Measurements from ENCODE around the gene SLC13A4.
A peak's percentile ranks its signal among the peaks of the same experiment; 100 is the strongest.
"Not testable (repeated sequence)": the region's sequence is repeated elsewhere in the genome, so short reads cannot be mapped to it uniquely, and the experiment has no call there.

Gene SLC13A4

GRCh38 chr7:135672560-135673359, 55.2 kb downstream of the SLC13A4 start:
- peak; percentile 44 for DNase-seq (ENCODE audit: low read depth, low spot score)
- no peak overlapping the region for H3K4me3 ChIP-seq (ENCODE audit: low read length)

GRCh38 chr7:135670179-135670578, 57.8 kb downstream of the SLC13A4 start:
- no peak for DNase-seq (ENCODE audit: low read depth, low spot score)
- H3K4me3 ChIP-seq (ENCODE audit: low read length), result no peak overlapping the region

GRCh38 chr7:135669774-135670173, 58.2 kb downstream of the SLC13A4 start:
- no peak for DNase-seq (ENCODE audit: low read depth, low spot score)
- H3K4me3 ChIP-seq (ENCODE audit: low read length), result no peak overlapping the region

GRCh38 chr7:135668852-135669395, 59.1 kb downstream of the SLC13A4 start:
- not testable (repeated sequence) for H3K4me3 ChIP-seq (ENCODE audit: low read length); DNase-seq (ENCODE audit: low read depth, low spot score)

- H3K4me3 ChIP-seq (ENCODE audit: low read length), result not testable (repeated sequence)
Measured at GRCh38 chr7:135667626-135668025, 60.4 kb downstream of the SLC13A4 start.

GRCh38 chr7:135666846-135667245, 61.1 kb downstream of the SLC13A4 start:
- no peak for DNase-seq (ENCODE audit: low read depth, low spot score)
- H3K4me3 ChIP-seq (ENCODE audit: low read length), result no peak overlapping the region

More at GRCh38 chr7:135667626-135668025, 60.4 kb downstream of the SLC13A4 start:
- DNase-seq (ENCODE audit: low read depth, low spot score), result not testable (repeated sequence)

GRCh38 chr7:135666156-135666555, 61.8 kb downstream of the SLC13A4 start:
- DNase-seq (ENCODE audit: low read depth, low spot score), result no peak
- no peak overlapping the region for H3K4me3 ChIP-seq (ENCODE audit: low read length)

GRCh38 chr7:135665042-135665441, 62.9 kb downstream of the SLC13A4 start:
- no peak overlapping the region for H3K4me3 ChIP-seq (ENCODE audit: low read length)
- DNase-seq (ENCODE audit: low read depth, low spot score), result no peak

GRCh38 chr7:135664046-135664589, 63.9 kb downstream of the SLC13A4 start:
- DNase-seq (ENCODE audit: low read depth, low spot score), result no peak

GRCh38 chr7:135662373-135663114, 65.4 kb downstream of the SLC13A4 start, which contains the start of gene STMP1:
Gene STMP1 (plus strand): TSS chr7:135662514.
- DNase-seq (ENCODE audit: low read depth, low spot score), result peak; percentile 88
- H3K4me3 ChIP-seq (ENCODE audit: low read length), result peak within 1 kb of the TSS; percentile 65

More at GRCh38 chr7:135664046-135664589, 63.9 kb downstream of the SLC13A4 start:
- H3K4me3 ChIP-seq (ENCODE audit: low read length), result no peak overlapping the region

- no peak for DNase-seq (ENCODE audit: low read depth, low spot score)
- peak overlapping the region; percentile 65 for H3K4me3 ChIP-seq (ENCODE audit: low read length)
Measured at GRCh38 chr7:135662123-135662372, 65.9 kb downstream of the SLC13A4 start.

GRCh38 chr7:135661311-135662122, 66.5 kb downstream of the SLC13A4 start:
- H3K4me3 ChIP-seq (ENCODE audit: low read length), result peak overlapping the region; percentile 65
- DNase-seq (ENCODE audit: low read depth, low spot score), result no peak

GRCh38 chr7:135659159-135659846, 68.7 kb downstream of the SLC13A4 start:
- H3K4me3 ChIP-seq (ENCODE audit: low read length), result no peak overlapping the region
- DNase-seq (ENCODE audit: low read depth, low spot score), result no peak

GRCh38 chr7:135658564-135658963, 69.4 kb downstream of the SLC13A4 start:
- no peak for DNase-seq (ENCODE audit: low read depth, low spot score)
- H3K4me3 ChIP-seq (ENCODE audit: low read length), result no peak overlapping the region

- H3K4me3 ChIP-seq (ENCODE audit: low read length), result no peak overlapping the region
- no peak for DNase-seq (ENCODE audit: low read depth, low spot score)
Measured at GRCh38 chr7:135653340-135654080, 74.5 kb downstream of the SLC13A4 start.

GRCh38 chr7:135650831-135651573, 77.0 kb downstream of the SLC13A4 start:
- no peak for DNase-seq (ENCODE audit: low read depth, low spot score)
- no peak overlapping the region for H3K4me3 ChIP-seq (ENCODE audit: low read length)

GRCh38 chr7:135648235-135648634, 79.8 kb downstream of the SLC13A4 start:
- H3K4me3 ChIP-seq (ENCODE audit: low read length), result no peak overlapping the region
- DNase-seq (ENCODE audit: low read depth, low spot score), result no peak

Measured in Jurkat, Clone E6-1 (cell line).